Measurements from ENCODE around the gene BTRC. TPM values are rescaled to one million over a fixed set of nuclear protein-coding genes. Genes with fewer than 3 reads are reported as not detected.
A peak's percentile ranks its signal among the peaks of the same experiment; 100 is the strongest.

Gene BTRC
- total RNA-seq, 1 experiment from 2014 or later: 5.7 TPM

DNA sequence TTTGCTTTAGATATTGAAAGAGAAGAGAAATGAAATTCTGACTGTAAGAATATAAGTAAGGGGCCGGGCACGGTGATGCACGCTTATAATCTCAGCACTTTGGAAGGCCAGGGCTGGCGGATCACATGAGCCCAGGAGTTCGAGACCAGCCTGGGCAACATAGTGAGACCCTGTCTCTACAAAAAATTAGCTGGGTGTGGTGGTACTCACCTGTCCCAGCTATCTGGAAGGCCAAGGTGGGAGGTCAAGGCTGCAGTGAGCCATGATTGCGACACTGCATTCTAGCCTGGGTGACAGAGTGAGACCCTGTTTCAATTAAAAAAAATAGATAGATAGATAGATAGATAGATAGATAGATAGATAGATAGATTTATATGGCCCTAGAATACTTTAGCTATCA, 82.3 kb downstream of the BTRC start:
- H3K4me1 ChIP-seq (ENCODE audit: insufficient read depth, low read length): no peaks in the 10 kb centered on the region
- intact Hi-C loops (cut with micrococcal nuclease): loop anchor here (5.0 kb wide), 1 partner anchor 84 kb away; the partner anchor contains the start of gene BTRC
- POLR2A ChIA-PET (ENCODE audit: unreplicated experiment): no interaction called here
- no TSS peak for BruUV-seq (replicated peaks)
- CTCF ChIA-PET: no interaction called here
- H2AFZ ChIP-seq (ENCODE audit: low read length): no peak overlapping the region
- no peaks in the 10 kb centered on the region for H3K27me3 ChIP-seq (ENCODE audit: low read length)
- no peak overlapping the region for H3K4me3 ChIP-seq (ENCODE audit: low read length)
- no peaks in the 10 kb centered on the region for H3K9me3 ChIP-seq (ENCODE audit: low read length)
- no peak overlapping the region for H3K4me2 ChIP-seq (ENCODE audit: low read length)
- H3K9me2 ChIP-seq (replicated peaks; ENCODE audit: low read length): no peaks in the 10 kb centered on the region
- no peak for DNase-seq
- H3K36me3 ChIP-seq (ENCODE audit: low read depth, low read length): no peaks in the 10 kb centered on the region
- no peaks in the 10 kb centered on the region for H4K20me1 ChIP-seq (ENCODE audit: low read length)
- no peak overlapping the region for H3K27ac ChIP-seq (ENCODE audit: low read length)
- no peak for ATAC-seq
- no peaks in the 10 kb centered on the region for H3F3A ChIP-seq (ENCODE audit: low read length, unreplicated experiment)
- no peak overlapping the region for H3K9ac ChIP-seq (ENCODE audit: low read length)
- no peaks in the 10 kb centered on the region for H3K79me2 ChIP-seq (ENCODE audit: low read length)
- TF ChIP-seq EZH2phosphoT487 (IDR thresholded peaks at IDR 0.05; ENCODE audit: borderline replicate concordance, low read length) (no peak), EZH2 (IDR thresholded peaks at IDR 0.05; ENCODE audit: low read length, unreplicated experiment) (no peak)
- TF ChIP-seq, protein P1, sequence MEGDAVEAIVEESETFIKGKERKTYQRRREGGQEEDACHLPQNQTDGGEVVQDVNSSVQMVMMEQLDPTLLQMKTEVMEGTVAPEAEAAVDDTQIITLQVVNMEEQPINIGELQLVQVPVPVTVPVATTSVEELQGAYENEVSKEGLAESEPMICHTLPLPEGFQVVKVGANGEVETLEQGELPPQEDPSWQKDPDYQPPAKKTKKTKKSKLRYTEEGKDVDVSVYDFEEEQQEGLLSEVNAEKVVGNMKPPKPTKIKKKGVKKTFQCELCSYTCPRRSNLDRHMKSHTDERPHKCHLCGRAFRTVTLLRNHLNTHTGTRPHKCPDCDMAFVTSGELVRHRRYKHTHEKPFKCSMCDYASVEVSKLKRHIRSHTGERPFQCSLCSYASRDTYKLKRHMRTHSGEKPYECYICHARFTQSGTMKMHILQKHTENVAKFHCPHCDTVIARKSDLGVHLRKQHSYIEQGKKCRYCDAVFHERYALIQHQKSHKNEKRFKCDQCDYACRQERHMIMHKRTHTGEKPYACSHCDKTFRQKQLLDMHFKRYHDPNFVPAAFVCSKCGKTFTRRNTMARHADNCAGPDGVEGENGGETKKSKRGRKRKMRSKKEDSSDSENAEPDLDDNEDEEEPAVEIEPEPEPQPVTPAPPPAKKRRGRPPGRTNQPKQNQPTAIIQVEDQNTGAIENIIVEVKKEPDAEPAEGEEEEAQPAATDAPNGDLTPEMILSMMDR (conservative IDR thresholded peaks at IDR 0.05; ENCODE audit: low read depth, low read length): no peak

DNA sequence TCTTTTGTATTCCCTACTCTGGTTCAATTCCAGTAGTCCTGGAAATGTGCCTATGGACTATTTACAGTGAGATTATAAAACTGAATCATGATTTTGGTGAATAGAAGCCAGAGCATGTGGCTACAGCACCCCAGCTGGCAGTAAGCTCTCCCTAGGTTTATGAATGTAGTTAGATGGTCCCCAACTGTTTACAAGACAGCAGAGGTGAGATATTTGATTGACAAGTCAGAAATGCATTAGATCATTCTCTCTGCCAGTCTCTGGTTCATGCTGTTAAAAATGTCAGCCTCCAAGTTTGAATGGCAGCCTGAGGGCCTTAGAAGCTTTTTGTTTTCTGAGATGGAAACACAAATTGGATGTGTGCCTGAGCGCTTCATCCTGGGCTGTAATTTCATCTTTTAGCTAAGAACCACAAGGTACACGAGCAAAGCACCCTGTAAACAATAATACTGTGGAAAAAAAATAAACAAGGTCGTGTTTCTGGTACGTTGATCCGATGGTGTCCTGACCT, 85.0 kb downstream of the BTRC start:
- no peaks in the 10 kb centered on the region for H3K36me3 ChIP-seq (ENCODE audit: low read depth, low read length)
- H3K79me2 ChIP-seq (ENCODE audit: low read length): no peaks in the 10 kb centered on the region
- no peaks in the 10 kb centered on the region for H4K20me1 ChIP-seq (ENCODE audit: low read length)
- BruUV-seq (replicated peaks): no TSS peak
- H3K4me3 ChIP-seq (ENCODE audit: low read length): no peak overlapping the region
- no peaks in the 10 kb centered on the region for H3K4me1 ChIP-seq (ENCODE audit: insufficient read depth, low read length)
- DNase-seq (peak; percentile 45), ATAC-seq (peak; percentile 82)
- H3K27ac ChIP-seq (ENCODE audit: low read length): no peak overlapping the region
- H3K4me2 ChIP-seq (ENCODE audit: low read length): no peak overlapping the region
- H3K27me3 ChIP-seq (ENCODE audit: low read length): no peaks in the 10 kb centered on the region
- TF ChIP-seq EZH2phosphoT487 (IDR thresholded peaks at IDR 0.05; ENCODE audit: borderline replicate concordance, low read length): no peak
- TF ChIP-seq EZH2 (IDR thresholded peaks at IDR 0.05; ENCODE audit: low read length, unreplicated experiment): no peak
- TF ChIP-seq, protein P1 (conservative IDR thresholded peaks at IDR 0.05; ENCODE audit: low read depth, low read length): no peak; the same call in 1 of the 2 replicates
- ChIA-PET CTCF (interaction anchor here (0.5 kb wide), 1 partner anchor 40 kb away, joined by 3 read pairs; no protein-coding TSS in a partner anchor), POLR2A (ENCODE audit: unreplicated experiment) (no interaction called here)
- H2AFZ ChIP-seq (ENCODE audit: low read length): no peak overlapping the region
- H3K9ac ChIP-seq (ENCODE audit: low read length): no peak overlapping the region
- no peaks in the 10 kb centered on the region for H3F3A ChIP-seq (ENCODE audit: low read length, unreplicated experiment)
- intact Hi-C loops (cut with micrococcal nuclease): loop anchor here (5.0 kb wide), 1 partner anchor 87 kb away; the partner anchor contains the start of gene BTRC
- no peaks in the 10 kb centered on the region for H3K9me2 ChIP-seq (replicated peaks; ENCODE audit: low read length)
- H3K9me3 ChIP-seq (ENCODE audit: low read length): no peaks in the 10 kb centered on the region

All from PC-3 (cell line).